Activated CD4-positive, alpha-beta T cell treated with anti-CD3 and anti-CD28 coated beads, Interleukin-2, amount 50 U/mL, for 48 hours (primary cell): ENCODE measurements around the gene ITGAX.
"Not testable (repeated sequence)": the region's sequence is repeated elsewhere in the genome, so short reads cannot be mapped to it uniquely, and the experiment has no call there.

Experiments
- DNase-seq, 2 experiments: peaks; one replicate each; pipeline ENCODE4 v3.0.0-alpha.2; 2020

ITGAX gene

GRCh38 chr16:31354394-31355291, at the start of gene ITGAX:
Gene ITGAX, plus strand, starts transcription at chr16:31355176. Its CDS starts 79 bp downstream, at chr16:31355255.
- DNase-seq = peak; percentile 81 to 88

GRCh38 chr16:31305219-31305618, 49.8 kb upstream of the ITGAX start:
- no peak for DNase-seq

- not testable (repeated sequence) for DNase-seq
These were observed 46.6 kb upstream of the ITGAX start for GRCh38 chr16:31308381-31308780.

GRCh38 chr16:31322500-31322899, 32.5 kb upstream of the ITGAX start:
- DNase-seq = no peak

- DNase-seq = no peak
These were observed 30.9 kb upstream of the ITGAX start for GRCh38 chr16:31323959-31324629.

GRCh38 chr16:31325171-31325570, 29.8 kb upstream of the ITGAX start:
- no peak for DNase-seq

GRCh38 chr16:31327646-31328225, 27.2 kb upstream of the ITGAX start:
- no peak for DNase-seq

- no peak for DNase-seq
These were observed 26.5 kb upstream of the ITGAX start for GRCh38 chr16:31328322-31329052.

GRCh38 chr16:31329671-31330552, 25.1 kb upstream of the ITGAX start:
- no peak for DNase-seq

GRCh38 chr16:31330553-31330890, 24.5 kb upstream of the ITGAX start:
- DNase-seq = no peak

- peak; percentile 23 to 37 for DNase-seq
These were observed 23.7 kb upstream of the ITGAX start for GRCh38 chr16:31331141-31331764.

- no peak for DNase-seq
These were observed 23.1 kb upstream of the ITGAX start for GRCh38 chr16:31331807-31332301.

- DNase-seq = no peak
These were observed 22.4 kb upstream of the ITGAX start for GRCh38 chr16:31332544-31332943.

GRCh38 chr16:31333686-31334649, 21.0 kb upstream of the ITGAX start:
- DNase-seq = peak in 1 of 2 experiments; percentile 23

- DNase-seq = no peak
These were observed 20.0 kb upstream of the ITGAX start for GRCh38 chr16:31334934-31335333.

- DNase-seq = no peak
These were observed 19.5 kb upstream of the ITGAX start for GRCh38 chr16:31335431-31335830.

- DNase-seq = not testable (repeated sequence)
These were observed 16.8 kb upstream of the ITGAX start for GRCh38 chr16:31338166-31338685.

GRCh38 chr16:31344712-31345111, 10.3 kb upstream of the ITGAX start:
- no peak for DNase-seq

GRCh38 chr16:31347445-31347844, 7.5 kb upstream of the ITGAX start:
- no peak for DNase-seq

- DNase-seq = no peak
These were observed 6.4 kb upstream of the ITGAX start for GRCh38 chr16:31348579-31348978.
